ENCODE measurements around the gene CHGA.

DNA sequence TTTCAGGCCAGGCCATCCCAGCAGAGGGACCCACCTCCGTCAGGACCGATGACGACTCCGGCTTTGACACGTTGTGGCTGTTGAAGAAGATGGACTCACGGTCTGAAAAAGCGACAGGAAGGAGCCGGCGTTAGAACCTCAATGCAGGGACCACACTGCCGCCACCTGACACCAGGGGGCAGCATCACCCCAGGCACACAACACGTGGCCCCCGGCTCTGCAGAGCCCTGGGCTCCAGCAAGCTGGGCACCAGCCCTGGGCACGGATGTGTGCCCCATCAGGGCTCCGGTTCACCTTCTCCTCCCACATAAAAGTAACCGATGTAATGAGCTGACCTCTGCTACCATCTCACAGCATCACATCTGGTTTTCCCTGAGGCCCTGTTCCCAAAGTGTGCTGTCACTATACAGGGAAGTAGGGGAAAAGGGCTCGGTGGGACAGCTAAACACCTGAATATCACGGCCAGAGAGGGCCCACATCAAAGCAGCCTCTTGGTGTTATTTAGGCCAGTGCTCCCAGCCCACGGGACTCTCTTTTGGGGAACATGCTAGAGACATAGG lies 29.0 kb downstream of the CHGA start:
- TF ChIP-seq, protein P1, sequence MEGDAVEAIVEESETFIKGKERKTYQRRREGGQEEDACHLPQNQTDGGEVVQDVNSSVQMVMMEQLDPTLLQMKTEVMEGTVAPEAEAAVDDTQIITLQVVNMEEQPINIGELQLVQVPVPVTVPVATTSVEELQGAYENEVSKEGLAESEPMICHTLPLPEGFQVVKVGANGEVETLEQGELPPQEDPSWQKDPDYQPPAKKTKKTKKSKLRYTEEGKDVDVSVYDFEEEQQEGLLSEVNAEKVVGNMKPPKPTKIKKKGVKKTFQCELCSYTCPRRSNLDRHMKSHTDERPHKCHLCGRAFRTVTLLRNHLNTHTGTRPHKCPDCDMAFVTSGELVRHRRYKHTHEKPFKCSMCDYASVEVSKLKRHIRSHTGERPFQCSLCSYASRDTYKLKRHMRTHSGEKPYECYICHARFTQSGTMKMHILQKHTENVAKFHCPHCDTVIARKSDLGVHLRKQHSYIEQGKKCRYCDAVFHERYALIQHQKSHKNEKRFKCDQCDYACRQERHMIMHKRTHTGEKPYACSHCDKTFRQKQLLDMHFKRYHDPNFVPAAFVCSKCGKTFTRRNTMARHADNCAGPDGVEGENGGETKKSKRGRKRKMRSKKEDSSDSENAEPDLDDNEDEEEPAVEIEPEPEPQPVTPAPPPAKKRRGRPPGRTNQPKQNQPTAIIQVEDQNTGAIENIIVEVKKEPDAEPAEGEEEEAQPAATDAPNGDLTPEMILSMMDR (IDR thresholded peaks at IDR 0.05; ENCODE audit: low read depth, low read length, missing input control), result peak; percentile 93
- TF ChIP-seq, protein P2, sequence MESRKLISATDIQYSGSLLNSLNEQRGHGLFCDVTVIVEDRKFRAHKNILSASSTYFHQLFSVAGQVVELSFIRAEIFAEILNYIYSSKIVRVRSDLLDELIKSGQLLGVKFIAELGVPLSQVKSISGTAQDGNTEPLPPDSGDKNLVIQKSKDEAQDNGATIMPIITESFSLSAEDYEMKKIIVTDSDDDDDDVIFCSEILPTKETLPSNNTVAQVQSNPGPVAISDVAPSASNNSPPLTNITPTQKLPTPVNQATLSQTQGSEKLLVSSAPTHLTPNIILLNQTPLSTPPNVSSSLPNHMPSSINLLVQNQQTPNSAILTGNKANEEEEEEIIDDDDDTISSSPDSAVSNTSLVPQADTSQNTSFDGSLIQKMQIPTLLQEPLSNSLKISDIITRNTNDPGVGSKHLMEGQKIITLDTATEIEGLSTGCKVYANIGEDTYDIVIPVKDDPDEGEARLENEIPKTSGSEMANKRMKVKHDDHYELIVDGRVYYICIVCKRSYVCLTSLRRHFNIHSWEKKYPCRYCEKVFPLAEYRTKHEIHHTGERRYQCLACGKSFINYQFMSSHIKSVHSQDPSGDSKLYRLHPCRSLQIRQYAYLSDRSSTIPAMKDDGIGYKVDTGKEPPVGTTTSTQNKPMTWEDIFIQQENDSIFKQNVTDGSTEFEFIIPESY (IDR thresholded peaks at IDR 0.05), result no peak
- TF ChIP-seq HNF4G (IDR thresholded peaks at IDR 0.05), result no peak
- no peak for TF ChIP-seq EGR1 (IDR thresholded peaks at IDR 0.05; ENCODE audit: low read depth in 2 of 2)
- TF ChIP-seq NR2F2 (IDR thresholded peaks at IDR 0.05), result no peak
- TF ChIP-seq TAF1 (conservative IDR thresholded peaks at IDR 0.05), result no peak
- no peak for TF ChIP-seq RXRA (IDR thresholded peaks at IDR 0.05)
- no peak for TF ChIP-seq FOXA1 (IDR thresholded peaks at IDR 0.05)
- peak; percentile 94 to 100 for TF ChIP-seq RAD21 (IDR thresholded peaks at IDR 0.05)
- TF ChIP-seq JUND (IDR thresholded peaks at IDR 0.05), result no peak
- TF ChIP-seq, protein P3, sequence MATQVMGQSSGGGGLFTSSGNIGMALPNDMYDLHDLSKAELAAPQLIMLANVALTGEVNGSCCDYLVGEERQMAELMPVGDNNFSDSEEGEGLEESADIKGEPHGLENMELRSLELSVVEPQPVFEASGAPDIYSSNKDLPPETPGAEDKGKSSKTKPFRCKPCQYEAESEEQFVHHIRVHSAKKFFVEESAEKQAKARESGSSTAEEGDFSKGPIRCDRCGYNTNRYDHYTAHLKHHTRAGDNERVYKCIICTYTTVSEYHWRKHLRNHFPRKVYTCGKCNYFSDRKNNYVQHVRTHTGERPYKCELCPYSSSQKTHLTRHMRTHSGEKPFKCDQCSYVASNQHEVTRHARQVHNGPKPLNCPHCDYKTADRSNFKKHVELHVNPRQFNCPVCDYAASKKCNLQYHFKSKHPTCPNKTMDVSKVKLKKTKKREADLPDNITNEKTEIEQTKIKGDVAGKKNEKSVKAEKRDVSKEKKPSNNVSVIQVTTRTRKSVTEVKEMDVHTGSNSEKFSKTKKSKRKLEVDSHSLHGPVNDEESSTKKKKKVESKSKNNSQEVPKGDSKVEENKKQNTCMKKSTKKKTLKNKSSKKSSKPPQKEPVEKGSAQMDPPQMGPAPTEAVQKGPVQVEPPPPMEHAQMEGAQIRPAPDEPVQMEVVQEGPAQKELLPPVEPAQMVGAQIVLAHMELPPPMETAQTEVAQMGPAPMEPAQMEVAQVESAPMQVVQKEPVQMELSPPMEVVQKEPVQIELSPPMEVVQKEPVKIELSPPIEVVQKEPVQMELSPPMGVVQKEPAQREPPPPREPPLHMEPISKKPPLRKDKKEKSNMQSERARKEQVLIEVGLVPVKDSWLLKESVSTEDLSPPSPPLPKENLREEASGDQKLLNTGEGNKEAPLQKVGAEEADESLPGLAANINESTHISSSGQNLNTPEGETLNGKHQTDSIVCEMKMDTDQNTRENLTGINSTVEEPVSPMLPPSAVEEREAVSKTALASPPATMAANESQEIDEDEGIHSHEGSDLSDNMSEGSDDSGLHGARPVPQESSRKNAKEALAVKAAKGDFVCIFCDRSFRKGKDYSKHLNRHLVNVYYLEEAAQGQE (IDR thresholded peaks at IDR 0.05), result no peak

Data from liver (tissue), 3 donors.